Sigmoid colon (tissue), 4 donors: ENCODE results near the gene QKI.
A peak's percentile ranks its signal among the peaks of the same experiment; 100 is the strongest.

ENCODE experiments used
- CTCF ChIP-seq, 4 experiments: fragments of 450-650 bp in 3 of 4; fragments of 200-600 bp in 1 of 4; IDR thresholded peaks; one replicate each; pipeline ENCODE4 v1.5.1; 2016 to 2019; ENCODE audit warnings: antibody characterized with exemption in 4 of 4, mild to moderate bottlenecking in 3 of 4, moderate library complexity in 2 of 4
- EP300 ChIP-seq, 4 donors: sonication (generic); formaldehyde crosslinking; IDR thresholded peaks; one replicate each; pipeline ENCODE4 v1.6.1; 2017; ENCODE audit warnings: antibody characterized with exemption in 4 of 4
- POLR2A ChIP-seq, 2 donors: fragments of 450-650 bp; IDR thresholded peaks; one replicate each; pipeline ENCODE4 v1.6.1; 2016; ENCODE audit warnings: antibody characterized with exemption in 2 of 2, mild to moderate bottlenecking in 2 of 2, moderate library complexity in 2 of 2
- POLR2AphosphoS5 ChIP-seq, 4 donors: sonication (generic); formaldehyde crosslinking; IDR thresholded peaks; one replicate each; pipeline ENCODE4 v1.6.1; 2017; ENCODE audit warnings: antibody characterized with exemption in 4 of 4

DNA sequence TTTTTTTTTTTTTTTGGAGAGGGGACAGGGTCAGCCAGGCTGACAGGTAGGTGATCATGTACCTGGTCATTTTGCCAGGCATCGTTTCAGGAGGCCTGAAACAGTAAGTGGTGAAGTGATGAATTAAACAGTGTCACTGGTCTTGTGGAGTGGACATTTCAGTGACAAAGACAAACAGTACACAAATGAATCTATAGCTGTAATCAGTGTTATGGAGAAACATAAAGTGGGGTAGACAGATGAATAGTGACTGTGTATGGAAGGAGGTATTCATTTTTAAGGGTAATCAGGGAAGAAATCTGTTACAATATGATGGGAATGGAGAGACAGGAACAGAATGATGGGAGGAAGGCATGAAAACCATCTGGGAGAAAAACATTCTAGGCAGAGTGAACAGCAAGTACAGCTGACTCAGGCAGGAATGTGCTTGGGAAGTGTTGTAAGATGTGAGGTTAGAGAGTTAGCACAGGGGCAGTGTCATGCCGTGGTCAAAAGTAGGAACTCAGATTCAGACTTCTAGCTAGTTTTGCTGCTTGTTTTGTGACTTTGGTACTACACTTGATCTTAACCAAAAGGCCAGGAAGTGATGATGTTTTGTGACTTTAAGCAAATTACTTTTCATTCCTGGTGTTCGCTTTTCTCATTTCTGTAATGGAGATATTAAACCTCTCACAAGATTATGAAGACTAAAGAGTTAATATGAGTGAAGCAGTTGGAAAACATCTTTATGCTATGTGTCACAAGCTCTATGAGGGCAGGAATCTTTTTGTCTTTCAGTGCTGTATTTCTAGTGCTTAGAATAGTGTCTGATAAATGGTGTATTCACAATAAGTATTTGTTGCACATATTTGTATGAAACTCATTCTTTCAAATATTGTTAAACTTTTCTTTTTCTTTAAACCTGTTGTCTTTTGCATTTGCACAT, 43.4 kb downstream of the QKI start:
- TF ChIP-seq EP300 (IDR thresholded peaks at IDR 0.05) (no peak), CTCF (IDR thresholded peaks at IDR 0.05) (no peak), POLR2AphosphoS5 (IDR thresholded peaks at IDR 0.05) (peak in 2 of 4 donors; percentile 9 to 28), POLR2A (IDR thresholded peaks at IDR 0.05) (no peak)
